ENCODE data around the gene TDRKH. TPM values are rescaled to one million over a fixed set of nuclear protein-coding genes. Genes with fewer than 3 reads are reported as not detected.

The TDRKH gene
- total and polyA plus RNA-seq, 2 of the 13 experiments (the other 11 are each of a cell fraction or from before 2014, with no cell fraction given) = 3.9 to 5.4 TPM

DNA sequence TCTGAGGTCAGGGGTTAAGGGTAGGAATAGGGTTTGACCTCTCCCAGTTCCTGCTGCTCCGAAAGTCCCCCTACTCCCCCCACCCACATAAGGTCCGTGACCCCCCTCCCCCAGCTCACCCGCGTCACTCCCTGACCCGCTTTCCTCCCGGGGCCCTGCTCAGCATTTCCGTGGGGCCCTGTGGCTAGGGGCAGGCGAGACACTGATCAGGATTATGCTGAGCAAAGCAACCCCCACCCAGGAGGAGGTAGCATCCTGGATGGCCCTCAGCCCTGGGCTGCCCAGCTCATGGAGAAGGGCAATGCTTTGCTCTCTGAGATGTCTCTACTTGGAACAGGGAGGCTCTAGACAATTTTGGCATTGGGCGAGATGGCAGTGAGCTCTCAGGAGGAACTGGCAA is 37.6 kb upstream of the TDRKH start:
- POLR2A ChIA-PET = no interaction called here
- in situ Hi-C loops (cut with HindIII; ENCODE audit: extremely low pct_ligation_motif_present, low pct_unique_long_range_greater_than_20kb) = no loop called here
- H3K27me3 ChIP-seq (ENCODE audit: control insufficient read depth in 1 of 2, insufficient read depth in 2 of 2, low read length in 2 of 2) = no peaks in the 10 kb centered on the region; a peak in 2 of 5 replicates
- H4K20me1 ChIP-seq (ENCODE audit: insufficient read depth, low read length) = no peaks in the 10 kb centered on the region
- no peaks in the 10 kb centered on the region for H3K79me2 ChIP-seq (ENCODE audit: insufficient read depth, low read length)
- TF ChIP-seq, protein P1, sequence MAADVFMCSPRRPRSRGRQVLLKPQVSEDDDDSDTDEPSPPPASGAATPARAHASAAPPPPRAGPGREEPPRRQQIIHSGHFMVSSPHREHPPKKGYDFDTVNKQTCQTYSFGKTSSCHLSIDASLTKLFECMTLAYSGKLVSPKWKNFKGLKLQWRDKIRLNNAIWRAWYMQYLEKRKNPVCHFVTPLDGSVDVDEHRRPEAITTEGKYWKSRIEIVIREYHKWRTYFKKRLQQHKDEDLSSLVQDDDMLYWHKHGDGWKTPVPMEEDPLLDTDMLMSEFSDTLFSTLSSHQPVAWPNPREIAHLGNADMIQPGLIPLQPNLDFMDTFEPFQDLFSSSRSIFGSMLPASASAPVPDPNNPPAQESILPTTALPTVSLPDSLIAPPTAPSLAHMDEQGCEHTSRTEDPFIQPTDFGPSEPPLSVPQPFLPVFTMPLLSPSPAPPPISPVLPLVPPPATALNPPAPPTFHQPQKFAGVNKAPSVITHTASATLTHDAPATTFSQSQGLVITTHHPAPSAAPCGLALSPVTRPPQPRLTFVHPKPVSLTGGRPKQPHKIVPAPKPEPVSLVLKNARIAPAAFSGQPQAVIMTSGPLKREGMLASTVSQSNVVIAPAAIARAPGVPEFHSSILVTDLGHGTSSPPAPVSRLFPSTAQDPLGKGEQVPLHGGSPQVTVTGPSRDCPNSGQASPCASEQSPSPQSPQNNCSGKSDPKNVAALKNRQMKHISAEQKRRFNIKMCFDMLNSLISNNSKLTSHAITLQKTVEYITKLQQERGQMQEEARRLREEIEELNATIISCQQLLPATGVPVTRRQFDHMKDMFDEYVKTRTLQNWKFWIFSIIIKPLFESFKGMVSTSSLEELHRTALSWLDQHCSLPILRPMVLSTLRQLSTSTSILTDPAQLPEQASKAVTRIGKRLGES (CRISPR knock-in tag; IDR thresholded peaks at IDR 0.05; ENCODE audit: borderline replicate concordance) = no peak
- TF ChIP-seq ZNF678 (CRISPR knock-in tag; IDR thresholded peaks at IDR 0.05) (no peak), ZNF570 (CRISPR knock-in tag; IDR thresholded peaks at IDR 0.05; ENCODE audit: borderline replicate concordance) (no peak), GATA4 (IDR thresholded peaks at IDR 0.05; ENCODE audit: borderline replicate concordance, low read depth) (no peak), ZNF484 (CRISPR knock-in tag; IDR thresholded peaks at IDR 0.05; ENCODE audit: borderline replicate concordance, low read depth) (no peak), TBX3 (IDR thresholded peaks at IDR 0.05; ENCODE audit: borderline replicate concordance) (no peak), ZNF652 (CRISPR knock-in tag; IDR thresholded peaks at IDR 0.05; ENCODE audit: borderline replicate concordance, low read depth) (no peak), HOXA3 (CRISPR knock-in tag; IDR thresholded peaks at IDR 0.05) (no peak), SMYD3 (CRISPR knock-in tag; IDR thresholded peaks at IDR 0.05) (no peak), EZH2 (conservative IDR thresholded peaks at IDR 0.05; ENCODE audit: low read depth, low read length) (no peak), TP53 (CRISPR knock-in tag; conservative IDR thresholded peaks at IDR 0.05) (no peak), SRSF9 (IDR thresholded peaks at IDR 0.05; ENCODE audit: borderline replicate concordance, insufficient read depth, low read depth, low read length, poor library complexity, severe bottlenecking) (no peak), HDAC2 (CRISPR knock-in tag; IDR thresholded peaks at IDR 0.05) (no peak), ZNF317 (CRISPR knock-in tag; IDR thresholded peaks at IDR 0.05) (no peak)
- TF ChIP-seq, protein P2, sequence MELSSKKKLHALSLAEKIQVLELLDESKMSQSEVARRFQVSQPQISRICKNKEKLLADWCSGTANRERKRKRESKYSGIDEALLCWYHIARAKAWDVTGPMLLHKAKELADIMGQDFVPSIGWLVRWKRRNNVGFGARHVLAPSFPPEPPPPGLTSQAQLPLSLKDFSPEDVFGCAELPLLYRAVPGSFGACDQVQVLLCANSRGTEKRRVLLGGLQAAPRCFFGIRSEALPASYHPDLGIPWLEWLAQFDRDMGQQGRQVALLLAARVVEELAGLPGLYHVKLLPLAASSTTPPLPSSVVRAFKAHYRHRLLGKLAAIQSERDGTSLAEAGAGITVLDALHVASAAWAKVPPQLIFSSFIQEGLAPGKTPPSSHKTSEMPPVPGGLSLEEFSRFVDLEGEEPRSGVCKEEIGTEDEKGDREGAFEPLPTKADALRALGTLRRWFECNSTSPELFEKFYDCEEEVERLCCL (CRISPR knock-in tag; IDR thresholded peaks at IDR 0.05; ENCODE audit: borderline replicate concordance) = no peak
- TF ChIP-seq, protein P3, sequence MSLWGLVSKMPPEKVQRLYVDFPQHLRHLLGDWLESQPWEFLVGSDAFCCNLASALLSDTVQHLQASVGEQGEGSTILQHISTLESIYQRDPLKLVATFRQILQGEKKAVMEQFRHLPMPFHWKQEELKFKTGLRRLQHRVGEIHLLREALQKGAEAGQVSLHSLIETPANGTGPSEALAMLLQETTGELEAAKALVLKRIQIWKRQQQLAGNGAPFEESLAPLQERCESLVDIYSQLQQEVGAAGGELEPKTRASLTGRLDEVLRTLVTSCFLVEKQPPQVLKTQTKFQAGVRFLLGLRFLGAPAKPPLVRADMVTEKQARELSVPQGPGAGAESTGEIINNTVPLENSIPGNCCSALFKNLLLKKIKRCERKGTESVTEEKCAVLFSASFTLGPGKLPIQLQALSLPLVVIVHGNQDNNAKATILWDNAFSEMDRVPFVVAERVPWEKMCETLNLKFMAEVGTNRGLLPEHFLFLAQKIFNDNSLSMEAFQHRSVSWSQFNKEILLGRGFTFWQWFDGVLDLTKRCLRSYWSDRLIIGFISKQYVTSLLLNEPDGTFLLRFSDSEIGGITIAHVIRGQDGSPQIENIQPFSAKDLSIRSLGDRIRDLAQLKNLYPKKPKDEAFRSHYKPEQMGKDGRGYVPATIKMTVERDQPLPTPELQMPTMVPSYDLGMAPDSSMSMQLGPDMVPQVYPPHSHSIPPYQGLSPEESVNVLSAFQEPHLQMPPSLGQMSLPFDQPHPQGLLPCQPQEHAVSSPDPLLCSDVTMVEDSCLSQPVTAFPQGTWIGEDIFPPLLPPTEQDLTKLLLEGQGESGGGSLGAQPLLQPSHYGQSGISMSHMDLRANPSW (CRISPR knock-in tag; IDR thresholded peaks at IDR 0.05; ENCODE audit: borderline replicate concordance) = no peak
- TF ChIP-seq, protein P4, sequence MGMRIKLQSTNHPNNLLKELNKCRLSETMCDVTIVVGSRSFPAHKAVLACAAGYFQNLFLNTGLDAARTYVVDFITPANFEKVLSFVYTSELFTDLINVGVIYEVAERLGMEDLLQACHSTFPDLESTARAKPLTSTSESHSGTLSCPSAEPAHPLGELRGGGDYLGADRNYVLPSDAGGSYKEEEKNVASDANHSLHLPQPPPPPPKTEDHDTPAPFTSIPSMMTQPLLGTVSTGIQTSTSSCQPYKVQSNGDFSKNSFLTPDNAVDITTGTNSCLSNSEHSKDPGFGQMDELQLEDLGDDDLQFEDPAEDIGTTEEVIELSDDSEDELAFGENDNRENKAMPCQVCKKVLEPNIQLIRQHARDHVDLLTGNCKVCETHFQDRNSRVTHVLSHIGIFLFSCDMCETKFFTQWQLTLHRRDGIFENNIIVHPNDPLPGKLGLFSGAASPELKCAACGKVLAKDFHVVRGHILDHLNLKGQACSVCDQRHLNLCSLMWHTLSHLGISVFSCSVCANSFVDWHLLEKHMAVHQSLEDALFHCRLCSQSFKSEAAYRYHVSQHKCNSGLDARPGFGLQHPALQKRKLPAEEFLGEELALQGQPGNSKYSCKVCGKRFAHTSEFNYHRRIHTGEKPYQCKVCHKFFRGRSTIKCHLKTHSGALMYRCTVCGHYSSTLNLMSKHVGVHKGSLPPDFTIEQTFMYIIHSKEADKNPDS (CRISPR knock-in tag; IDR thresholded peaks at IDR 0.05) = no peak
- no peak for FAIRE-seq
- no peaks in the 10 kb centered on the region for H3K36me3 ChIP-seq (replicated peaks in 1 of 2; ENCODE audit: control insufficient read depth in 1 of 2, insufficient read depth in 2 of 2, low read length in 2 of 2)
- H3K4me2 ChIP-seq (ENCODE audit: low read depth, low read length) = no peak overlapping the region
- no peak overlapping the region for H3K27ac ChIP-seq (ENCODE audit: extremely low read length, insufficient read depth, low read length)
- no TSS peak for BruUV-seq (replicated peaks)
- peaks cover 30% of the 10 kb centered on the region for H3K4me1 ChIP-seq (ENCODE audit: insufficient read depth, low read length)
- no peak overlapping the region for H3K9ac ChIP-seq (ENCODE audit: insufficient read depth, low read depth, low read length)
- no peak overlapping the region for H2AFZ ChIP-seq (ENCODE audit: low read length)
- no peaks in the 10 kb centered on the region for H3K9me3 ChIP-seq (ENCODE audit: low read length)
- no peak overlapping the region for H3K4me3 ChIP-seq (replicated peaks in 1 of 3; ENCODE audit: insufficient read depth in 1 of 3, low read depth in 2 of 3, low read length in 3 of 3)
- ATAC-seq = no peak
- 92% methylated on average over 9 of the region's 9 CpGs for WGBS (ENCODE audit: low lambda C conversion rate)
- no peak for DNase-seq (ENCODE audit: low spot score)
- CTCF ChIA-PET (ENCODE audit: low intra/inter-chr PET ratio, low total read pairs) = no interaction called here
- intact Hi-C loops (cut with micrococcal nuclease; ENCODE audit: unreplicated experiment) = no loop called here
